H1 (cell line): ENCODE results near the gene CXCR4. TPM values are rescaled to one million over a fixed set of nuclear protein-coding genes. Genes with fewer than 3 reads are reported as not detected.

Experiments
- CTCF ChIA-PET: fragments of 300-600 bp; sonication (Branson Sonifier 250); formaldehyde crosslinking; loops from one replicate; lab custom pipeline; 2021; ENCODE audit not compliant: partially characterized antibody; lab: Charles Lee
- POLR2A ChIA-PET: fragments of 300-600 bp; sonication (Branson Sonifier 250); formaldehyde crosslinking; loops from one replicate; lab custom pipeline; 2021; ENCODE audit warnings: inconsistent platforms; ENCODE audit not compliant: partially characterized antibody; lab: Charles Lee
- DNase-seq, 2 experiments: peaks; one replicate each; pipeline versions ENCODE4 v3.0.0 to v3.0.0-alpha.2; 2010 to 2022; ENCODE audit warnings: low spot score in 2 of 2, low read depth in 1 of 2, mixed read lengths in 1 of 2
- FAIRE-seq: peaks from 2 replicates; lab custom pipeline; 2011; peaks lifted over from hg19 to GRCh38; lab: Jason Lieb, UNC
- H2AFZ ChIP-seq: 2 replicates; pipeline ENCODE4 v1.8.1; 2012; ENCODE audit warnings: low read length, inconsistent platforms
- H2AK5ac ChIP-seq: 2 replicates; pipeline ENCODE4 v1.6.1; 2013; ENCODE audit warnings: low read depth, low read length
- H2BK120ac ChIP-seq: replicated peaks from 2 replicates; pipeline ENCODE3; 2013; ENCODE audit warnings: low read depth, low read length, inconsistent platforms
- H2BK12ac ChIP-seq: 2 replicates; pipeline ENCODE4 v1.6.1; 2013; ENCODE audit warnings: low read depth, low read length
- H2BK15ac ChIP-seq: 2 replicates; pipeline ENCODE4 v1.6.1; 2013; ENCODE audit warnings: low read length
- H2BK20ac ChIP-seq: 2 replicates; pipeline ENCODE4 v1.6.1; 2013; ENCODE audit warnings: low read length
- H2BK5ac ChIP-seq: 2 replicates; pipeline ENCODE4 v1.6.1; 2013; ENCODE audit warnings: low read depth, low read length
- H3K14ac ChIP-seq: 2 replicates; pipeline ENCODE4 v1.6.1; 2013; ENCODE audit warnings: inconsistent platforms; ENCODE audit not compliant: insufficient read length
- H3K18ac ChIP-seq: 2 replicates; pipeline ENCODE4 v1.6.1; 2013; ENCODE audit warnings: low read length; ENCODE audit errors: extremely low read depth
- H3K23ac ChIP-seq: 2 replicates; pipeline ENCODE4 v1.6.1; 2013; ENCODE audit warnings: inconsistent platforms; ENCODE audit not compliant: insufficient read length
- H3K23me2 ChIP-seq: 2 replicates; pipeline ENCODE4 v1.6.1; 2013; ENCODE audit warnings: low read depth, low read length
- H3K27ac ChIP-seq: 2 replicates; pipeline ENCODE4 v1.6.1; 2011; ENCODE audit warnings: low read depth, low read length, inconsistent platforms
- H3K27me3 ChIP-seq, 4 experiments: replicated peaks in 1 of 4; 1 replicate in 1 of 4; 2 replicates in 3 of 4; pipeline versions ENCODE4 v1.6.1 to v1.8.1; 2011 to 2013; ENCODE audit warnings: low read length in 3 of 4, mild to moderate bottlenecking in 3 of 4, inconsistent platforms in 2 of 4, mixed read lengths in 2 of 4, moderate library complexity in 1 of 4; ENCODE audit not compliant: control insufficient read depth in 3 of 4, insufficient read depth in 3 of 4; ENCODE audit errors: extremely low read depth in 1 of 4
- H3K36me3 ChIP-seq, 4 experiments: 2 replicates each; pipeline versions ENCODE4 v1.6.1 to v1.8.1; 2011 to 2013; ENCODE audit warnings: mild to moderate bottlenecking in 4 of 4, low read length in 3 of 4, moderate library complexity in 2 of 4, control low read depth in 1 of 4, inconsistent platforms in 1 of 4; ENCODE audit not compliant: insufficient read depth in 4 of 4, control insufficient read depth in 2 of 4
- H3K4ac ChIP-seq: replicated peaks from 2 replicates; pipeline ENCODE3; 2013; ENCODE audit warnings: low read length, low read depth, mixed read lengths, inconsistent platforms; ENCODE audit not compliant: insufficient read length
- H3K4me1 ChIP-seq, 4 experiments: replicated peaks in 1 of 4; 1 replicate in 1 of 4; 2 replicates in 3 of 4; pipeline versions ENCODE4 v1.6.1 to v1.8.1; 2011 to 2013; ENCODE audit warnings: low read length in 3 of 4, inconsistent platforms in 2 of 4, mixed read lengths in 1 of 4; ENCODE audit not compliant: insufficient read depth in 4 of 4, control insufficient read depth in 3 of 4
- H3K4me2 ChIP-seq, 2 experiments: 2 replicates each; pipeline versions ENCODE4 v1.6.1 to v1.8.1; 2011 to 2013; ENCODE audit warnings: low read depth in 2 of 2, low read length in 2 of 2, control low read depth in 1 of 2, inconsistent platforms in 1 of 2, mild to moderate bottlenecking in 1 of 2; ENCODE audit not compliant: insufficient read depth in 1 of 2
- H3K4me3 ChIP-seq, 4 experiments: fragments of 200-600, 300-600 bp in 1 of 4; sonication (generic), shearing (Covaris generic), sonication (Bioruptor Twin) in 1 of 4; 2 replicates each; pipeline versions ENCODE4 v1.5.1 to v1.8.1; 2011 to 2016; ENCODE audit warnings: low read length in 4 of 4, low read depth in 3 of 4, control low read depth in 2 of 4, inconsistent platforms in 2 of 4, mild to moderate bottlenecking in 2 of 4, mixed read lengths in 1 of 4, moderate library complexity in 1 of 4; ENCODE audit not compliant: insufficient read depth in 2 of 4; ENCODE audit errors: extremely low read depth in 1 of 4
- H3K56ac ChIP-seq: replicated peaks from 2 replicates; pipeline ENCODE3; 2013; ENCODE audit warnings: low read depth, mild to moderate bottlenecking, mixed read lengths, low read length, inconsistent platforms; ENCODE audit not compliant: insufficient read length
- H3K79me1 ChIP-seq: 2 replicates; pipeline ENCODE4 v1.6.1; 2013; ENCODE audit warnings: low read depth, low read length, control low read depth
- H3K79me2 ChIP-seq, 2 experiments: 2 replicates each; pipeline versions ENCODE4 v1.6.1 to v1.8.1; 2012 to 2013; ENCODE audit warnings: low read length in 2 of 2, mild to moderate bottlenecking in 2 of 2, inconsistent platforms in 1 of 2; ENCODE audit not compliant: insufficient read depth in 2 of 2, control insufficient read depth in 1 of 2
- H3K9ac ChIP-seq, 4 experiments: replicated peaks in 1 of 4; 1 replicate in 1 of 4; 2 replicates in 3 of 4; pipeline versions ENCODE4 v1.6.1 to v1.8.1; 2011 to 2013; ENCODE audit warnings: low read depth in 3 of 4, low read length in 3 of 4, control low read depth in 2 of 4, mild to moderate bottlenecking in 2 of 4, moderate library complexity in 2 of 4, inconsistent platforms in 1 of 4; ENCODE audit errors: extremely low read depth in 1 of 4
- H3K9me3 ChIP-seq, 2 experiments: 2 replicates each; pipeline versions ENCODE4 v1.6.1 to v1.8.1; 2012 to 2013; ENCODE audit warnings: mild to moderate bottlenecking in 2 of 2, moderate library complexity in 2 of 2, control low read depth in 1 of 2, inconsistent platforms in 1 of 2, low read depth in 1 of 2, low read length in 1 of 2, mixed read lengths in 1 of 2; ENCODE audit not compliant: insufficient read depth in 2 of 2
- H4K20me1 ChIP-seq, 2 experiments: replicated peaks in 1 of 2; 2 replicates each; pipeline versions ENCODE3 to v1.8.1; 2011 to 2013; ENCODE audit warnings: inconsistent platforms in 2 of 2, low read length in 2 of 2, mild to moderate bottlenecking in 1 of 2; ENCODE audit not compliant: insufficient read depth in 2 of 2, control insufficient read depth in 1 of 2
- H4K5ac ChIP-seq: 2 replicates; pipeline ENCODE4 v1.6.1; 2013; ENCODE audit warnings: low read length, low read depth, mixed read lengths, inconsistent platforms; ENCODE audit not compliant: insufficient read length
- H4K8ac ChIP-seq: 2 replicates; pipeline ENCODE4 v1.8.0; 2013; ENCODE audit warnings: mild to moderate bottlenecking, moderate library complexity, low read length, inconsistent platforms; ENCODE audit not compliant: insufficient read depth; ENCODE audit errors: extremely low read depth
- H4K91ac ChIP-seq: replicated peaks from 2 replicates; pipeline ENCODE3; 2013; ENCODE audit warnings: low read length, mixed read lengths, inconsistent platforms; ENCODE audit not compliant: insufficient read length
- EP300 ChIP-seq, 2 experiments: IDR thresholded peaks; 1 replicate in 1 of 2; 2 replicates in 1 of 2; pipeline ENCODE4 v1.6.1; 2011 to 2012; ENCODE audit warnings: low read depth in 2 of 2, low read length in 2 of 2, mild to moderate bottlenecking in 2 of 2, borderline replicate concordance in 1 of 2, inconsistent platforms in 1 of 2, moderate library complexity in 1 of 2
- WGBS, 2 experiments: shearing (Covaris generic) in 1 of 2; methylation state at CpG; one replicate each; pipeline versions ENCODE4 v1.1.6 to v1.1.7; 2013 to 2015; ENCODE audit warnings: low lambda C conversion rate in 2 of 2, mixed read lengths in 2 of 2, inconsistent platforms in 1 of 2, low coverage in 1 of 2, missing lambda C conversion rate in 1 of 2; ENCODE audit not compliant: insufficient replicate concordance in 2 of 2, insufficient coverage in 1 of 2, insufficient read length in 1 of 2; ENCODE audit errors: extremely low coverage in 1 of 2, missing lambda C conversion rate in 1 of 2; 5-methylcytosine and 5-hydroxymethylcytosine counted together
- polyA plus RNA-seq, 7 experiments: library from polyadenylated mRNA; depleted of rRNA in 3 of 7; stranded (reverse) in 5 of 7; unstranded in 2 of 7; fragments of >200 nt in 5 of 7; fragments of 200-250 nt in 2 of 7; gene quantifications; 1 replicate in 5 of 7; 2 replicates in 1 of 7; 4 replicates in 1 of 7; pipeline versions ENCODE4 v1.2.1 to v1.2.3, GENCODE V29; 2011 to 2013; ENCODE audit warnings: missing spikeins in 2 of 7, mixed read lengths in 2 of 7
- total RNA-seq: library from RNA; stranded (reverse); fragmentation: NEBNext Ultra II Directional; extraction: Animal tissue kit (Norgen Biotek cat#: 25700); gene quantifications from 2 replicates; pipeline ENCODE4 v1.2.1, GENCODE V29; 2021

Gene CXCR4
- total and polyA plus RNA-seq, 2 of the 8 experiments (the other 6 are each of a cell fraction or from before 2014, with no cell fraction given), result 1.8 to 2.8 TPM

GRCh38 chr2:136086253-136087016 lies 31.5 kb downstream of the CXCR4 start:
- DNase-seq (no peak), FAIRE-seq (no peak)
- Histone ChIP-seq H2AFZ (peak overlapping the region; percentile 36; the same call in 1 of the 2 replicates), H4K5ac (no peak overlapping the region), H2BK15ac (no peak overlapping the region), H3K4ac (no peak overlapping the region), H3K27me3 (no peaks in the 10 kb centered on the region), H2BK12ac (no peak overlapping the region), H3K9ac (no peak overlapping the region), H3K4me2 (no peak overlapping the region), H3K23me2 (no peaks in the 10 kb centered on the region), H4K91ac (no peak overlapping the region), H3K4me3 (no peak overlapping the region), H3K56ac (no peak overlapping the region), H3K9me3 (peaks cover 0 to 8% of the 10 kb centered on the region in 2 experiments; a peak in 1 of 4 replicates), H3K79me1 (no peaks in the 10 kb centered on the region), H4K20me1 (no peaks in the 10 kb centered on the region), H4K8ac (no peak overlapping the region), H3K14ac (no peak overlapping the region), H2BK120ac (no peak overlapping the region), H3K36me3 (no peaks in the 10 kb centered on the region), H3K27ac (no peak overlapping the region), H3K4me1 (no peaks in the 10 kb centered on the region; a peak in 1 of 7 replicates), H2AK5ac (no peak overlapping the region), H2BK5ac (no peak overlapping the region), H3K79me2 (no peaks in the 10 kb centered on the region), H3K18ac (no peak overlapping the region), H3K23ac (no peak overlapping the region), H2BK20ac (no peak overlapping the region)
- WGBS, 2 experiments, result 93% methylated on average over 4 of the region's 4 CpGs; no CpG with 5 or more reads in 1 of the 2 experiments
- POLR2A ChIA-PET, result interaction anchor here (0.6 to 2.0 kb wide), 2 partner anchors 11 to 18 kb away, joined by 4 to 5 read pairs; no protein-coding TSS in a partner anchor
- CTCF ChIA-PET, result interaction anchor here (0.7 to 1.5 kb wide), 6 partner anchors 9 to 298 kb away, joined by 3 to 5 read pairs (median 3); no protein-coding TSS in a partner anchor
- no peak for TF ChIP-seq EP300 (IDR thresholded peaks at IDR 0.05; ENCODE audit: borderline replicate concordance in 1 of 2, low read depth in 2 of 2, low read length in 2 of 2)
